SK-N-MC (cell line): ENCODE results near the gene SERPINE2.

ENCODE experiments used
- DNase-seq: peaks from one replicate; pipeline ENCODE4 v3.0.0-alpha.2; 2011; ENCODE audit warnings: low read depth, low spot score
- H3K27ac ChIP-seq: fragments of 200-600 bp; sonication (generic); 2 replicates; pipeline ENCODE4 v1.5.1; 2016; ENCODE audit warnings: mixed run types
- H3K36me3 ChIP-seq: fragments of 200-600 bp; sonication (generic); 2 replicates; pipeline ENCODE4 v1.6.1; 2017; ENCODE audit warnings: antibody characterized with exemption, low read length, mixed read lengths; ENCODE audit not compliant: insufficient read depth
- H3K4me3 ChIP-seq: fragments of 200-600 bp; sonication (generic); 2 replicates; pipeline ENCODE4 v1.5.1; 2016
- H3K9ac ChIP-seq: fragments of 200-600 bp; sonication (generic); 2 replicates; pipeline ENCODE4 v1.8.0; 2017; ENCODE audit warnings: mixed run types, mixed read lengths; ENCODE audit not compliant: insufficient read length
- H3K9me3 ChIP-seq: fragments of 200-600 bp; sonication (generic); 2 replicates; pipeline ENCODE4 v1.6.1; 2017; ENCODE audit warnings: low read depth, mild to moderate bottlenecking, antibody characterized with exemption, low read length, moderate library complexity, mixed read lengths
- EZH2 ChIP-seq: fragments of 200-600 bp; sonication (generic); IDR thresholded peaks from one replicate; pipeline ENCODE4 v1.6.1; 2017; ENCODE audit warnings: antibody characterized with exemption
- FOXP2 ChIP-seq: optimal IDR thresholded peaks from 2 replicates; pipeline ENCODE3; 2011; ENCODE audit warnings: mild to moderate bottlenecking, moderate library complexity; ENCODE audit not compliant: insufficient read depth; ENCODE audit errors: extremely low read length, control extremely low read depth
- POLR2AphosphoS5 ChIP-seq: IDR thresholded peaks from 2 replicates; pipeline ENCODE4 v1.6.1; 2012; ENCODE audit warnings: mild to moderate bottlenecking, low read depth, low read length, borderline replicate concordance

SERPINE2 gene

DNA sequence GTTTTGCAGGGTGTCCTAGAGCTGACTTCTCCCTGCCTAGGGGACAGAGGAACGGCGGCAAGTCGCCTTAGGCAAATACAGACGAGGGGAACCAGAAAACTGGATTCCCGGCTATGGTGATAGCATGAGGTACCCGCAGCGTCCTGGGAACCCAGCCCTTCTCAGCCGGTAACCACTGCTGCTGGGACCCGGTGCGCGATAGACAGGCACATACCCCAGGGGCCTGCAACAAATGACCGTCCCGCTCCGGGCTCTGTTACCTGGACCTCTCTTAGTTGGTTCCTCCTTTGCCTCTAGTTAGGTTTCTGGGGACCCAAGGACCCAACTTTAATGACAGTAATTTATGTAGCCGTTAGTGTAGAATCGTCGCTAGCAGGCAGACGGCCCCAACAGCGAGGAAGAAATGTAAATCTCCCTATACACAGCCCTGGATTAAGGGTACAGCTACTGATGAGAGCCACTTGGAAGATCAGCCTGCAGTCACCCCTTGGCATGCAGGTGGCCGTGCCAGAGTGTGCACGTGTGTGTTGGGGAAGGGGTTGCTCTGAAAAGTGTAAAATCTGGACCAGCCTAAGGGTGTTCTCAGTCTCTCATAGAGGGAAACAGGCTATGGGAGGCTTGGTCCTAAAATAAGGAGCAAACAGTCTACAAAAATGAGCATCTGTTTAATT lies 819 bp upstream of the SERPINE2 start:
- DNase-seq = no peak
- no peaks in the 10 kb centered on the region for H3K9me3 ChIP-seq
- H3K27ac ChIP-seq = no peak overlapping the region
- no peak for TF ChIP-seq FOXP2
- TF ChIP-seq POLR2AphosphoS5 = no peak
- no peak for TF ChIP-seq EZH2
- H3K4me3 ChIP-seq = peak overlapping the region; percentile 89
- no peaks in the 10 kb centered on the region for H3K36me3 ChIP-seq
- H3K9ac ChIP-seq = peak overlapping the region; percentile 81

DNA sequence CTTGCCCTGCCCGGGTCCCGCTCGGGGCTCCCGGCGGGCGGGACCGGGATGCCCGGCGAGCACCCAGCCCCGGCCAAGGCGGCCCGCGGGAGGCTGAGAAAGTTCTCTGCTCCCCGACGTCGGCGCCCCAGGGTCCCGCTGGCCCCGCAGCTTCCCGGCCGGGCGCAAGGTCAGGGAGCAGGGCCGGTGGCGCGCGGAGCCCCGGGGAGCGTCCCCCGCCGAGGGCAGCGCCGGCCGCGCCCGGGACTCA lies 331 bp downstream of the SERPINE2 start:
- Histone ChIP-seq H3K9ac (peak overlapping the region; percentile 51), H3K9me3 (no peaks in the 10 kb centered on the region), H3K27ac (no peak overlapping the region), H3K4me3 (peak overlapping the region; percentile 89), H3K36me3 (no peaks in the 10 kb centered on the region)
- no peak for DNase-seq
- TF ChIP-seq FOXP2 = no peak
- no peak for TF ChIP-seq EZH2
- no peak for TF ChIP-seq POLR2AphosphoS5

DNA sequence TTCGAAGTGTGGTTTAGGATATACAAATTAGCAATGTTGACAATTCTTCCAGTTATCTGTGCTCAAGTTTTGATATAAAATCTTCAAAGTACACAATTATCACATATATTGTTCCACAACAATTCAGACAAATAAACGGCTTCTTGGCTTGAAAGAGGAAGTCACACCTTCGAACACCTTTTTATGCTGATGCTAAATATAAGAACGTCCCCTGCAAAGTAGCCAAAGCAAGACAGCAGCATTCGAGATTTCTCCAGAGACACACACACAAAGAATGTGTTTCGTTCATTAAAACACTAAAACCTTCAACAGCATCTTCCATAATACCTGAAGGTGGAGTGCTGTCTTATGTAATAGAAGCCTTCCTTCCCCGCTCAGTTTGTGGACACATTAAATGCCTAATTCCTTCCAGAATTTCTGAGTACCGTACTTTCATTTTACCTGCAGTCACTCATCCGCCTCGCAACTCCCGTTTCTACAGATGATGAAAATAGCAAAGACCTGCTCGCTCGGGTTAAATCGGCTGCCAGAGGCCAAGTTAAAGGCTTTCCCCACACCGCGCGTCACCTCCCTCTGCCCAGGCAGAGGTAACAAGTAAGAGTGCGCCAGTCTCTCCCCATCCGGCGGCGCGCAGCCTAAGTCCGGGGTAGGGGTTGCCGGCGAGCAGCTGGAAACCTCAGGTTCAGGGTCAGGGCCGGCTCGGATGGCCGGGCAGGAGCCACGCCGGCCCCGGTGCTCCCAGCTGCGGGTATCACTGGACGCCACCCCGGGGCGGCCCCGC lies 847 bp downstream of the SERPINE2 start:
- no peaks in the 10 kb centered on the region for H3K9me3 ChIP-seq
- TF ChIP-seq POLR2AphosphoS5 = no peak
- DNase-seq = no peak
- H3K36me3 ChIP-seq = no peaks in the 10 kb centered on the region
- H3K4me3 ChIP-seq = peak overlapping the region; percentile 89
- peak overlapping the region; percentile 51 for H3K9ac ChIP-seq
- no peak overlapping the region for H3K27ac ChIP-seq

DNA sequence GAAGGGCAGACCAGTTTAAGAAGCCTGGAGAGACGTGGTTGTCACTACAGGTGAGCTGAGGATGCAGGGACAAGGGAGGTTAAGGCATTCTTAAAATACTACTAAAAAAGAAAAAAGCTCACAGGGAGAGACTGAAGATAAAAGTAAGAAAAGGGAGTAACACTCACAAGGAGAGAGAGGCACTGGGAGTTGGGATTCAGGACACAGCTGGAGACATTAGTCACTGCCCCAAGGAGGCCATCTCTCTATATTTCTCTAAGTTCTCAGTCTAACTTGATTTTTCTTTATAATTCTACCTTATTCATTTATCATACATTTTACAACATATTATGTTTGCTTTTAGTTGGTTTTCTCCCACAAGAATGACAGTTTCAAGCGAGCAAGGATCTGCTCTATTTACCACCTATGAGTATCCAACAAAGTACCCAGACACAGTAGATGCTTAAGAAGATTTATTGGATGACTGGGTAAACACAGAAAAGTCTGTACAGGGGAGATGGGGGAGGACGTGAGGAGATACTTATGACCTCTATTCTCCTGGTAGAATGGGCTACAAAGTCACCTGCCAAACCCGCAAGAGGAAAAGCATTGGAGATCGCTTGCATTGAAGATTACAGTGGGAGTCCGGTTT lies 2.2 kb downstream of the SERPINE2 start:
- no peaks in the 10 kb centered on the region for H3K9me3 ChIP-seq
- H3K27ac ChIP-seq = no peak overlapping the region
- H3K4me3 ChIP-seq = no peak overlapping the region
- DNase-seq = no peak
- H3K36me3 ChIP-seq = no peaks in the 10 kb centered on the region
- TF ChIP-seq POLR2AphosphoS5 (no peak), FOXP2 (no peak), EZH2 (no peak)
- no peak overlapping the region for H3K9ac ChIP-seq

DNA sequence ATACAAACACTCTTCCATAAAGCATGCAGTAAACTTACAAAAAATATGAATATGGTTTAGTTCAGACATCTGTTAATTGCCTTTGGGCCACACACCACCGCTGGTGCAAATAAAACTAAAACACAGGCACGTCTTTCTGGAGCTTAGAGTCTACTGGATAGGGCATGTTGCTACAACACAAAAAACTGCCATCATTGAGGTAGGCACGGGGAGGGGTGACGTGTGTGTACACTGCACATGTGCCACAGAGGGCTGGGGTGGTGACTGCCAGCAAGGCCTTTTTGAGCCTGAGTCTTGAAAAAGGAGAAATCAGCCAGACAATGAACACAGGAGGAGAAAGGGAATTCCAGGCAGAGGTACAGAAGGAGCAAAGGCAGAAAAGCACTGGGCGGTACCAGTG lies 5.1 kb downstream of the SERPINE2 start:
- TF ChIP-seq EZH2 (no peak), POLR2AphosphoS5 (no peak), FOXP2 (no peak)
- Histone ChIP-seq H3K36me3 (no peaks in the 10 kb centered on the region; the same call in 1 of the 2 replicates), H3K27ac (no peak overlapping the region), H3K9me3 (no peaks in the 10 kb centered on the region), H3K4me3 (no peak overlapping the region), H3K9ac (no peak overlapping the region)
- no peak for DNase-seq

DNA sequence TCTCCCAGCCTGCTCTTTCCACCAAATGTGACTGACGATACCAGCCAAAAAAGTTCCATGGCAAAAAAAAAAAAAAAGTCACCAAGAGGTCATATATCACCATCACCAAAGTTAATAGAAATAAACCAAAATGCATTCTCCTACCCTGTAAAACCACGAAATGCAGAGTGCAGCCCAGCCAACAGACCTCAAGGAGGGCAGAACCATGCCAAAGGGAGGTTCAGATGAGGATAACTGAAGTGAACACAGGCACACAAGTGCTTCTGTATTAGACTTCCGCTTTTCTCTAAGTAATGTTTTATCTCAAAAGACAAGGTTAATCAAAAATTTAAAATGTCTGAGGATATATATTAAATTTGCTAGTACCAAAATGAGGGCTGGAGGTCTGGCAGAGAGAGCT lies 5.5 kb downstream of the SERPINE2 start:
- Histone ChIP-seq H3K9me3 (no peaks in the 10 kb centered on the region), H3K27ac (no peak overlapping the region), H3K36me3 (no peaks in the 10 kb centered on the region; the same call in 1 of the 2 replicates), H3K9ac (no peak overlapping the region), H3K4me3 (no peak overlapping the region)
- TF ChIP-seq POLR2AphosphoS5 (no peak), FOXP2 (no peak), EZH2 (no peak)
- DNase-seq = no peak

DNA sequence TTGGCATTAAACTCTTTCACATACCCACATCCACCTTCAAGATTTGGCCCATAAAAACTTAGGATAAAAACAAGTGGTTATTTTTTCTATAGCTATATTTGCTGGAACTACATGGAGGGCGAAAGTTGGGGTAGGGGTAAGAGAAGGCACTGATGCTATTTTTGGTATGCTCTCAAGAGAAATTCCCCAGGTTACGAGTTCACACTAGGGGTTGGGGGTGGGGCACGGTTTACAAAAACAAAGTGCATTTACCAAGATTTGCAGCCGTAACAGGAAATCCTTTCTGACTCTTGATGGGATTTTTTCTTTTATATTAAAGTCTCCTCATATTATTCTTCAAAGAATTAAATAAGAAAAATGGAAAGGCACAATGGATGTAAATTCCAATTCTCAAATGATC lies 6.8 kb downstream of the SERPINE2 start:
- H3K36me3 ChIP-seq = no peaks in the 10 kb centered on the region; the same call in 1 of the 2 replicates
- no peak overlapping the region for H3K27ac ChIP-seq
- H3K9me3 ChIP-seq = no peaks in the 10 kb centered on the region
- H3K4me3 ChIP-seq = no peak overlapping the region
- no peak for DNase-seq
- no peak overlapping the region for H3K9ac ChIP-seq
- TF ChIP-seq EZH2 (no peak), FOXP2 (no peak), POLR2AphosphoS5 (no peak)

DNA sequence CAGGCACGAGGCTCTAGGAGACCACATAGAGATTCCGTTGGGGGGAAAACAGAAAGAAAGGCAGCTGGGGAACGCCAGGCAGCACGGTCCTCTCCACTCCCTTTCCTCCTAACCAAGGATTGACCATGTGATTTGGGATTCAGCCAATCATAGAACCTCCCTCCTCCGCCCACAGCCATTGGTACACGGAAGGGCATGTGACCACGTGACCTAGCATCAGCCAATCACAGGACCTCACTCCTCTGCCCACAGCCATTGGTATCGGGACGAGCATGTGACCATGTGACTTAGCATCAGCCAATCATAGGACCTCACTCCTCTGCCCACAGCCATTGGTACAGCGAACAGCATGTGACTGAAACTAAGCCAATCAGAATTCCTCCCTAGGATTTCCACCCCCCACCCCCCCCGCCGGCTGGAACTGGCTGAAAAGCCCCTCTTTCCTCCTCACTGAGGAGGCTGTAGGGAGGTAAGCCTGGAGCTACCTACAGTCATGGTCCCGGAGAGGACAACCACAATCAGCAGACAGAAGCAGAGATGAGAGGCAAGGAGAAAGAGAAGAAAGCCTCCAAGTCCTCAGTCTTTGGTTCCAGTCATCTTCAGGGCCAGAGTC lies 7.6 kb downstream of the SERPINE2 start:
- no peaks in the 10 kb centered on the region for H3K9me3 ChIP-seq
- H3K4me3 ChIP-seq = no peak overlapping the region
- TF ChIP-seq EZH2 (no peak), POLR2AphosphoS5 (no peak), FOXP2 (no peak)
- no peak overlapping the region for H3K9ac ChIP-seq
- no peaks in the 10 kb centered on the region; the same call in 1 of the 2 replicates for H3K36me3 ChIP-seq
- no peak for DNase-seq
- H3K27ac ChIP-seq = no peak overlapping the region
